Caco-2 (cell line): Measurements from ENCODE around the gene JAG2. TPM values are rescaled to one million over a fixed set of nuclear protein-coding genes. Genes with fewer than 3 reads are reported as not detected.

Experiments used
- BruUV-seq: library from RNA; stranded (reverse); fragments of 400-500 nt; replicated peaks from 2 replicates; lab custom pipeline; 2021; lab: Mats Ljungman, UMichigan
- CTCF ChIA-PET: fragments of 300-600 bp; sonication (Branson Sonifier 250); formaldehyde crosslinking; loops from one replicate; lab custom pipeline; 2022; ENCODE audit warnings: antibody characterized with exemption; lab: Charles Lee
- POLR2A ChIA-PET: fragments of 300-600 bp; sonication (Branson Sonifier 250); formaldehyde crosslinking; loops from one replicate; lab custom pipeline; 2022; ENCODE audit warnings: antibody characterized with exemption; lab: Charles Lee
- DNase-seq, 2 experiments: peaks; one replicate each; pipeline versions ENCODE4 v3.0.0 to v3.0.0-alpha.2; 2020 to 2022
- H3K27me3 ChIP-seq: replicated peaks from 2 replicates; pipeline ENCODE4 v1.6.0; 2011; ENCODE audit warnings: low read length; ENCODE audit not compliant: control insufficient read depth, insufficient read depth
- H3K36me3 ChIP-seq: 2 replicates; pipeline ENCODE4 v1.5.1; 2011; ENCODE audit warnings: low read length; ENCODE audit not compliant: control insufficient read depth, insufficient read depth
- H3K4me1 ChIP-seq: fragments of 250-450 bp; sonication (Bioruptor Pico); 2 replicates; pipeline ENCODE4 v1.5.1; 2020; ENCODE audit warnings: mild to moderate bottlenecking
- H3K4me3 ChIP-seq: 2 replicates; pipeline ENCODE4 v1.5.1; 2011; ENCODE audit warnings: low read depth, mild to moderate bottlenecking, control low read depth, low read length
- H3K9me3 ChIP-seq: fragments of 250-450 bp; sonication (Bioruptor Pico); 2 replicates; pipeline ENCODE4 v1.5.1; 2020; ENCODE audit warnings: mild to moderate bottlenecking, moderate library complexity
- H3K27ac Mint-ChIP-seq: one replicate; pipeline ENCODE4 v1.8.0; 2022; ENCODE audit warnings: mixed read lengths; ENCODE audit not compliant: unreplicated experiment
- H3K27me3 Mint-ChIP-seq: one replicate; pipeline ENCODE4 v1.8.0; 2022; ENCODE audit warnings: mixed read lengths; ENCODE audit not compliant: insufficient read depth, unreplicated experiment
- H3K36me3 Mint-ChIP-seq: one replicate; pipeline ENCODE4 v1.8.0; 2022; ENCODE audit warnings: mild to moderate bottlenecking, mixed read lengths; ENCODE audit not compliant: insufficient read depth, unreplicated experiment
- H3K4me1 Mint-ChIP-seq: one replicate; pipeline ENCODE4 v1.8.0; 2022; ENCODE audit warnings: low read depth, mixed read lengths; ENCODE audit not compliant: unreplicated experiment
- H3K4me3 Mint-ChIP-seq: one replicate; pipeline ENCODE4 v1.8.0; 2022; ENCODE audit warnings: mild to moderate bottlenecking, moderate library complexity, mixed read lengths; ENCODE audit not compliant: unreplicated experiment
- H3K9me3 Mint-ChIP-seq: one replicate; pipeline ENCODE4 v1.8.0; 2022; ENCODE audit warnings: mixed read lengths; ENCODE audit not compliant: unreplicated experiment
- intact Hi-C: fragments of 100-400 bp; cut with micrococcal nuclease; formaldehyde crosslinking; loops from one replicate; pipeline ENCODE4 v1.10.0; 2022; ENCODE audit not compliant: unreplicated experiment
- total RNA-seq: library from RNA; stranded (reverse); gene quantifications from 2 replicates; pipeline ENCODE4 v1.2.3, GENCODE V29; 2022
- TF ChIP-seq, protein P1 (sequence below), 2 experiments: fragments of 200-600 bp in 1 of 2; IDR thresholded peaks; 1 replicate in 1 of 2; 2 replicates in 1 of 2; pipeline versions ENCODE4 v1.5.1 to v1.8.0; 2011 to 2022; ENCODE audit warnings: antibody characterized with exemption in 1 of 2, control low read depth in 1 of 2, inconsistent platforms in 1 of 2, low read depth in 1 of 2, low read length in 1 of 2, mild to moderate bottlenecking in 1 of 2, moderate library complexity in 1 of 2; ENCODE audit not compliant: insufficient read depth in 1 of 2, severe bottlenecking in 1 of 2, unreplicated experiment in 1 of 2

The JAG2 gene
- total RNA-seq, 1 experiment from 2014 or later = 43.0 TPM

DNA sequence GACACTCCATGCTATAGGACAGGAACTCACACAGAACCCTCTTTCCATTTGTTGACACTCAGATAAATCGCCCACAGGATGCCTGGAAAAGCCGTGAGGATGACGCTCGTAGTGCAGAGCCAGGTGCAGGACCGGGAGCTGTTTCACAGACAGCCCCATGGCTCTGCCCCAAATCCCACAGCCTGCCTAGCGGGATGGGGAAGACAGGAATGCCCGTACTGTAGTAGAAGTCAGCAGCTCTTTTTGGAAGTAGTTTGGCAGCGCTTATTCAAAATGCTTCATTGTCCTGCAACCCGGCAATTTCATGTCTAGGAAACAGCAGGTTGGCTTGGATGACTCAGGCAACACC lies 41.6 kb downstream of the JAG2 start:
- ChIA-PET POLR2A (no interaction called here), CTCF (interaction anchor here (0.6 kb wide), 1 partner anchor 14 kb away, joined by 6 read pairs; no protein-coding TSS in a partner anchor)
- no peaks in the 10 kb centered on the region for H3K4me1 Mint-ChIP-seq
- peaks cover 10% of the 10 kb centered on the region for H3K9me3 ChIP-seq
- intact Hi-C loops = no loop called here
- BruUV-seq = no TSS peak
- no peak overlapping the region for H3K4me3 Mint-ChIP-seq
- no peaks in the 10 kb centered on the region for H3K27me3 ChIP-seq
- H3K4me3 ChIP-seq = no peak overlapping the region
- DNase-seq = no peak
- no peaks in the 10 kb centered on the region for H3K27me3 Mint-ChIP-seq
- H3K36me3 ChIP-seq = no peaks in the 10 kb centered on the region
- no peaks in the 10 kb centered on the region for H3K36me3 Mint-ChIP-seq
- peaks cover 23% of the 10 kb centered on the region for H3K9me3 Mint-ChIP-seq
- no peak overlapping the region for H3K27ac Mint-ChIP-seq
- TF ChIP-seq, protein P1, sequence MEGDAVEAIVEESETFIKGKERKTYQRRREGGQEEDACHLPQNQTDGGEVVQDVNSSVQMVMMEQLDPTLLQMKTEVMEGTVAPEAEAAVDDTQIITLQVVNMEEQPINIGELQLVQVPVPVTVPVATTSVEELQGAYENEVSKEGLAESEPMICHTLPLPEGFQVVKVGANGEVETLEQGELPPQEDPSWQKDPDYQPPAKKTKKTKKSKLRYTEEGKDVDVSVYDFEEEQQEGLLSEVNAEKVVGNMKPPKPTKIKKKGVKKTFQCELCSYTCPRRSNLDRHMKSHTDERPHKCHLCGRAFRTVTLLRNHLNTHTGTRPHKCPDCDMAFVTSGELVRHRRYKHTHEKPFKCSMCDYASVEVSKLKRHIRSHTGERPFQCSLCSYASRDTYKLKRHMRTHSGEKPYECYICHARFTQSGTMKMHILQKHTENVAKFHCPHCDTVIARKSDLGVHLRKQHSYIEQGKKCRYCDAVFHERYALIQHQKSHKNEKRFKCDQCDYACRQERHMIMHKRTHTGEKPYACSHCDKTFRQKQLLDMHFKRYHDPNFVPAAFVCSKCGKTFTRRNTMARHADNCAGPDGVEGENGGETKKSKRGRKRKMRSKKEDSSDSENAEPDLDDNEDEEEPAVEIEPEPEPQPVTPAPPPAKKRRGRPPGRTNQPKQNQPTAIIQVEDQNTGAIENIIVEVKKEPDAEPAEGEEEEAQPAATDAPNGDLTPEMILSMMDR (IDR thresholded peaks at IDR 0.05; ENCODE audit: insufficient read depth in 1 of 2, low read depth in 1 of 2, low read length in 1 of 2, severe bottlenecking in 1 of 2, unreplicated experiment in 1 of 2) = no peak
- peaks cover 8% of the 10 kb centered on the region; the same call in 1 of the 2 replicates for H3K4me1 ChIP-seq

DNA sequence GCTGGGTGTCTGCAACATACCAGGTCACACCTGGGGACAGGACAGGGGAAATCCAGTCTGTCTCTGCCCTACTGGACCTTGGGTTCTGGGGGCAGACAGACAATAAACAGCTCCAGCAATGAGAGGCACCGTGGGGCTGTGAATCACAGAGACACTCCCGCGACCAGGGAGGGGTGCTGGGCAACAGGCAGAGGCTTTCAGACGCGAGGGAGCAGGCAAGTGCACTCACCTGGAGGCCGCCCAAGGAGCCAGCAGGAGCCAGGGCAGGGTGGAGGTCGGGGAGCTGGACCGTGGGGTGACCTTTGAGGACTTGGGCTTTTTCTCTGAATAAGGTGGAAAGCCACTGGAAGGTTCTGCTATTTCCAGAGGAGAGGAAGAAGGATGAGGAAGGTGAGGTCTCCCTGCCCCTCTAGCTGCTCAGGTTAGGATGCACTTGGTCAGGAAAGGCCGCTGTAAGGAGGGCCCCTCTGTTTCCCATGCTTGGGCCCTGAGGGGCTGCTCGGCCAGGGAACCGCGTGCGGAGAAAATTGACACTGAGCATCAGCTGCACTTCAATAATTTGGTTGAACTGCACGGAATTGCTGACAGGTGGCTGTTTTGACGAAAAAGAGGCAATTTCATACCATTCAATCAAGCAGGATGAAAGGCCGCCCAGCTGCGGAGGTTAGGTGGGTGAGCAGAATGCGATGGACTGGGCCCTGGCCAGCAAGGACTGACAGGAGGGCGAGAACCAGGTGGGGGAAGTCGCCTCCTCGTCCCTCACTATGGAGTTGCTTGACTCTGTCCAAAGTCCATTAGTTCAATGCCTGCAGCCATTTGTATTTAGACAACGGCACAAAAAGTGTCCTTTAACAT lies 42.2 kb downstream of the JAG2 start:
- Histone ChIP-seq H3K27me3 (no peaks in the 10 kb centered on the region), H3K36me3 (no peaks in the 10 kb centered on the region), H3K9me3 (peaks cover 10% of the 10 kb centered on the region), H3K4me3 (no peak overlapping the region), H3K4me1 (peaks cover 8% of the 10 kb centered on the region; the same call in 1 of the 2 replicates)
- no peak overlapping the region for H3K4me3 Mint-ChIP-seq
- DNase-seq = no peak
- H3K9me3 Mint-ChIP-seq = peaks cover 26% of the 10 kb centered on the region
- intact Hi-C loops = no loop called here
- H3K27ac Mint-ChIP-seq = no peak overlapping the region
- H3K4me1 Mint-ChIP-seq = no peaks in the 10 kb centered on the region
- no peaks in the 10 kb centered on the region for H3K36me3 Mint-ChIP-seq
- no peaks in the 10 kb centered on the region for H3K27me3 Mint-ChIP-seq
- POLR2A ChIA-PET = no interaction called here
- TF ChIP-seq, protein P1 (IDR thresholded peaks at IDR 0.05; ENCODE audit: insufficient read depth in 1 of 2, low read depth in 1 of 2, low read length in 1 of 2, severe bottlenecking in 1 of 2, unreplicated experiment in 1 of 2) = no peak
- BruUV-seq = no TSS peak
- CTCF ChIA-PET = interaction anchor here (0.6 kb wide), 1 partner anchor 13 kb away, joined by 6 read pairs; no protein-coding TSS in a partner anchor

DNA sequence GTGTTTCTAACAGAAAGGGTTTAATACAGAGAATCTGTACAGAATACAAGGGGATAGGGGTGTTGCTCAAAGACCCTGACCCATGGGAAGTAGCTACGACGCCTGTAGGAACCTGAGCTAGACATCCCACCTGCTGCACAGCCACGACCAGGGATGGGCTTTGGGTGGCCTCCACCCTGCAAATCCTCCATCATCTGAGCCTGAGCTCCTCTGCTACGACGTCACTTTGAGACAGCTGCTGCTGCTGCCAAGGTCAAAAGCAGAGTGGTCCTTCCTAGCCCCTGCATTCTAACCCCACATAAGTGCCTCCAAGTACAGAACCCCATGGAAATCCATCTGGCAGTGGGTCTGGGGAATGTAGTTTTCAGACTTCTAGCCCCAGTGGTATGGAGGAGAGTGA lies 43.8 kb downstream of the JAG2 start:
- Mint-ChIP-seq H3K9me3 (peaks cover 26% of the 10 kb centered on the region), H3K4me1 (no peaks in the 10 kb centered on the region), H3K27ac (no peak overlapping the region), H3K36me3 (no peaks in the 10 kb centered on the region), H3K4me3 (no peak overlapping the region), H3K27me3 (no peaks in the 10 kb centered on the region)
- Histone ChIP-seq H3K4me1 (peaks cover 8% of the 10 kb centered on the region; the same call in 1 of the 2 replicates), H3K36me3 (no peaks in the 10 kb centered on the region), H3K27me3 (no peaks in the 10 kb centered on the region), H3K4me3 (no peak overlapping the region), H3K9me3 (peaks cover 12% of the 10 kb centered on the region)
- no peak for DNase-seq
- POLR2A ChIA-PET = no interaction called here
- CTCF ChIA-PET = no interaction called here
- TF ChIP-seq, protein P1 (IDR thresholded peaks at IDR 0.05; ENCODE audit: insufficient read depth in 1 of 2, low read depth in 1 of 2, low read length in 1 of 2, severe bottlenecking in 1 of 2, unreplicated experiment in 1 of 2) = no peak
- BruUV-seq = no TSS peak
- intact Hi-C loops = no loop called here
